Measurements from ENCODE around the gene PRELID3B.
"Not testable (repeated sequence)": the region's sequence is repeated elsewhere in the genome, so short reads cannot be mapped to it uniquely, and the experiment has no call there.

PRELID3B gene

GRCh38 chr20:59025511-59025910 lies 17.1 kb downstream of the PRELID3B start:
- DNase-seq (ENCODE audit: low read depth), result no peak

GRCh38 chr20:59025086-59025485 lies 17.5 kb downstream of the PRELID3B start:
- no peak for DNase-seq (ENCODE audit: low read depth)

- DNase-seq (ENCODE audit: low read depth), result no peak
Measured at GRCh38 chr20:59024111-59024530, 18.5 kb downstream of the PRELID3B start.

GRCh38 chr20:59023616-59024015 lies 19.0 kb downstream of the PRELID3B start:
- no peak for DNase-seq (ENCODE audit: low read depth)

GRCh38 chr20:59022754-59023153 lies 19.8 kb downstream of the PRELID3B start:
- DNase-seq (ENCODE audit: low read depth), result no peak

- DNase-seq (ENCODE audit: low read depth), result peak; percentile 73
Measured at GRCh38 chr20:59020938-59021551, 21.5 kb downstream of the PRELID3B start.

- DNase-seq (ENCODE audit: low read depth), result no peak
Measured at GRCh38 chr20:59019217-59019616, 23.4 kb downstream of the PRELID3B start, which contains the start of gene TUBB1. Gene TUBB1, plus strand, starts transcription at chr20:59019429. Its CDS starts 94 bp downstream, at chr20:59019523.

- no peak for DNase-seq (ENCODE audit: low read depth)
Measured at GRCh38 chr20:59018817-59019216, 23.8 kb downstream of the PRELID3B start.

GRCh38 chr20:59017493-59018231 lies 24.9 kb downstream of the PRELID3B start:
- no peak for DNase-seq (ENCODE audit: low read depth)

GRCh38 chr20:59016795-59017492 lies 25.6 kb downstream of the PRELID3B start:
- no peak for DNase-seq (ENCODE audit: low read depth)

- no peak for DNase-seq (ENCODE audit: low read depth)
Measured at GRCh38 chr20:59015812-59016711, 26.5 kb downstream of the PRELID3B start.

- DNase-seq (ENCODE audit: low read depth), result no peak
Measured at GRCh38 chr20:59015411-59015810, 27.2 kb downstream of the PRELID3B start.

GRCh38 chr20:59014680-59015389 lies 27.8 kb downstream of the PRELID3B start:
- no peak for DNase-seq (ENCODE audit: low read depth)

- DNase-seq (ENCODE audit: low read depth), result peak; percentile 41
Measured at GRCh38 chr20:59013959-59014608, 28.5 kb downstream of the PRELID3B start.

- no peak for DNase-seq (ENCODE audit: low read depth)
Measured at GRCh38 chr20:59013031-59013951, 29.3 kb downstream of the PRELID3B start.

- not testable (repeated sequence) for DNase-seq (ENCODE audit: low read depth)
Measured at GRCh38 chr20:59011874-59012157, 30.8 kb downstream of the PRELID3B start.

GRCh38 chr20:59010995-59011873 lies 31.4 kb downstream of the PRELID3B start:
- DNase-seq (ENCODE audit: low read depth), result peak; percentile 88

- DNase-seq (ENCODE audit: low read depth), result no peak
Measured at GRCh38 chr20:59010321-59010994, 32.1 kb downstream of the PRELID3B start.

Measured in iris pigment epithelial cell (primary cell).